Colonic mucosa (tissue), 4 donors: ENCODE results near the gene RAD21L1. TPM values are rescaled to one million over a fixed set of nuclear protein-coding genes. Genes with fewer than 3 reads are reported as not detected.

Experiments used
- DNase-seq: peaks from one replicate; pipeline ENCODE4 v3.0.0-alpha.2; 2020
- H3K27ac ChIP-seq: fragments of 200-600 bp; one replicate; pipeline ENCODE4 v1.8.0; 2021
- H3K27me3 ChIP-seq: fragments of 200-600 bp; one replicate; pipeline ENCODE4 v1.8.0; 2021
- H3K36me3 ChIP-seq: fragments of 200-600 bp; one replicate; pipeline ENCODE4 v1.8.0; 2021
- H3K4me1 ChIP-seq: fragments of 200-600 bp; one replicate; pipeline ENCODE4 v1.8.0; 2021; ENCODE audit warnings: mild to moderate bottlenecking
- H3K4me3 ChIP-seq: fragments of 200-600 bp; one replicate; pipeline ENCODE4 v1.8.0; 2021
- H3K9ac ChIP-seq, 2 donors: one replicate each; pipeline ENCODE4 v1.7.0; 2013; ENCODE audit warnings: control low read depth in 2 of 2, low read depth in 2 of 2, low read length in 2 of 2
- H3K9me3 ChIP-seq: fragments of 200-600 bp; one replicate; pipeline ENCODE4 v1.8.0; 2021
- intact Hi-C: fragments of 100-400 bp; cut with DNase I; formaldehyde crosslinking; loops from one replicate; pipeline ENCODE4 v1.14.1; 2022
- total RNA-seq, 2 donors: library from RNA; stranded (reverse); fragmentation: NEBNext Ultra II Directional in 1 of 2; extraction: Animal tissue kit (Norgen Biotek cat#: 25700) in 1 of 2; gene quantifications; one replicate each; pipeline ENCODE4 v1.2.1, GENCODE V29; 2021
- TF ChIP-seq, protein P1 (sequence below): fragments of 200-600 bp; IDR thresholded peaks from one replicate; pipeline ENCODE4 v1.8.0; 2022; ENCODE audit warnings: antibody characterized with exemption, mild to moderate bottlenecking
- donor health status: healthy.
- donor health status: DM: no; HTN: no; CAD: no.
- donor health status: DM: no; HTN: no; CAD: no.

The RAD21L1 gene
- total RNA-seq, 2 donors from 2014 or later = not detected

- TF ChIP-seq, protein P1, sequence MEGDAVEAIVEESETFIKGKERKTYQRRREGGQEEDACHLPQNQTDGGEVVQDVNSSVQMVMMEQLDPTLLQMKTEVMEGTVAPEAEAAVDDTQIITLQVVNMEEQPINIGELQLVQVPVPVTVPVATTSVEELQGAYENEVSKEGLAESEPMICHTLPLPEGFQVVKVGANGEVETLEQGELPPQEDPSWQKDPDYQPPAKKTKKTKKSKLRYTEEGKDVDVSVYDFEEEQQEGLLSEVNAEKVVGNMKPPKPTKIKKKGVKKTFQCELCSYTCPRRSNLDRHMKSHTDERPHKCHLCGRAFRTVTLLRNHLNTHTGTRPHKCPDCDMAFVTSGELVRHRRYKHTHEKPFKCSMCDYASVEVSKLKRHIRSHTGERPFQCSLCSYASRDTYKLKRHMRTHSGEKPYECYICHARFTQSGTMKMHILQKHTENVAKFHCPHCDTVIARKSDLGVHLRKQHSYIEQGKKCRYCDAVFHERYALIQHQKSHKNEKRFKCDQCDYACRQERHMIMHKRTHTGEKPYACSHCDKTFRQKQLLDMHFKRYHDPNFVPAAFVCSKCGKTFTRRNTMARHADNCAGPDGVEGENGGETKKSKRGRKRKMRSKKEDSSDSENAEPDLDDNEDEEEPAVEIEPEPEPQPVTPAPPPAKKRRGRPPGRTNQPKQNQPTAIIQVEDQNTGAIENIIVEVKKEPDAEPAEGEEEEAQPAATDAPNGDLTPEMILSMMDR = no peak
- Histone ChIP-seq H3K4me3 (no peak overlapping the region), H3K36me3 (no peaks in the 10 kb centered on the region), H3K9ac (no peak overlapping the region), H3K27ac (no peak overlapping the region), H3K9me3 (no peaks in the 10 kb centered on the region), H3K27me3 (no peaks in the 10 kb centered on the region), H3K4me1 (no peaks in the 10 kb centered on the region)
- no peak for DNase-seq
- intact Hi-C loops = no loop called here
Observed at GRCh38 chr20:1269235-1269634, 43.4 kb downstream of the RAD21L1 start.

- Histone ChIP-seq H3K27me3 (no peaks in the 10 kb centered on the region), H3K4me1 (no peaks in the 10 kb centered on the region), H3K27ac (no peak overlapping the region), H3K4me3 (no peak overlapping the region), H3K36me3 (no peaks in the 10 kb centered on the region), H3K9me3 (no peaks in the 10 kb centered on the region), H3K9ac (no peak overlapping the region)
- DNase-seq = no peak
- intact Hi-C loops = no loop called here
- TF ChIP-seq, protein P1 = no peak
Observed at GRCh38 chr20:1269850-1270249, 44.0 kb downstream of the RAD21L1 start.

GRCh38 chr20:1272368-1273100 lies 46.7 kb downstream of the RAD21L1 start:
- H3K27ac ChIP-seq = no peak overlapping the region
- H3K9ac ChIP-seq = no peak overlapping the region
- no peaks in the 10 kb centered on the region for H3K36me3 ChIP-seq
- DNase-seq = no peak
- TF ChIP-seq, protein P1 = no peak
- no peaks in the 10 kb centered on the region for H3K9me3 ChIP-seq
- no peaks in the 10 kb centered on the region for H3K27me3 ChIP-seq
- intact Hi-C loops = no loop called here
- H3K4me1 ChIP-seq = no peaks in the 10 kb centered on the region
- H3K4me3 ChIP-seq = no peak overlapping the region

GRCh38 chr20:1273366-1273765 lies 47.5 kb downstream of the RAD21L1 start:
- Histone ChIP-seq H3K4me3 (no peak overlapping the region), H3K27ac (no peak overlapping the region), H3K4me1 (no peaks in the 10 kb centered on the region), H3K9ac (no peak overlapping the region), H3K9me3 (no peaks in the 10 kb centered on the region), H3K36me3 (no peaks in the 10 kb centered on the region), H3K27me3 (no peaks in the 10 kb centered on the region)
- TF ChIP-seq, protein P1 = no peak
- intact Hi-C loops = no loop called here
- no peak for DNase-seq

DNA sequence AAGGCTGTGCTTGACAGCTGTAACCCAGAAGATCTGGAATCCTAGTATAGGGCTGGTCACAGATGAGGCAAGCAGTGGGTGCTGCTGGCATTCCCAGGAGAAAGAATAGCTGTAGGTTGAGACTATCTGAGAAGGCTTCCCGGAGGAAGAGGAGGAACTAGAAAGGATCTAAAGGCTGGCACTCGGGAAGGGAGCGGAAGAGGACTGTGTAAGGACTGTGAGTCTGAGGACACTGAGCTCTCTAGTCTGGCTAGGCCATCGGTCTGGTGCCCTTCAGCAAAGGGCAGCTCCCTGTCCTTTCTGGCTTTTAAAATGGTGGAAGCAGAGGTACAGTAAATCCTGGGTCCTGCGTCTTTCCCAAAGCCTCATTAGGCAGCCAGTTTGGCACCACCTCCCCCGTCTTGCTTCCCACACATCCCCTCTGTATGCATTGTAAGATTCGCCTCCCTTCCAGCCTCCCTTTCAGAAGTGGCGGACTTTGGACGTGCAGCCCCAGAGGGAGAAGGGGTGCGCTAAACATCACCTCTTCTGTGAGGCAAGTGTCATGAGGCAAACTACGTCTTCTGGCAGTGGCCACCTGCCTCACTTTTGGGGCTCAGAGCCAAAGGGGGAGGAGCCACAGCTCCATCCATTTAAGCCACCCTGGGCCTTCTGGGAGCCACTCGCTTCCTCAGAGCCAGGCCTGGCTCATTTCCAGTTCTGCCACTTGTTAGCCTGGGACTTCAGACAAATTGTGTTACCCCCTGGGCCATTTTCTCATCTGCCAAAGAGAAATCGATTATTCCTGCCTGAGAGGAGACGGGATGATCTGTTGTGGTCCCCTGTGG lies 48.9 kb downstream of the RAD21L1 start:
- intact Hi-C loops = no loop called here
- TF ChIP-seq, protein P1 = no peak
- Histone ChIP-seq H3K9me3 (no peaks in the 10 kb centered on the region), H3K27ac (no peak overlapping the region), H3K36me3 (no peaks in the 10 kb centered on the region), H3K27me3 (no peaks in the 10 kb centered on the region), H3K4me1 (no peaks in the 10 kb centered on the region), H3K9ac (no peak overlapping the region), H3K4me3 (no peak overlapping the region)
- DNase-seq = no peak
